ENCODE data around the gene CLEC11A. TPM values are rescaled to one million over a fixed set of nuclear protein-coding genes. Genes with fewer than 3 reads are reported as not detected.
"Not testable (repeated sequence)": the region's sequence is repeated elsewhere in the genome, so short reads cannot be mapped to it uniquely, and the experiment has no call there.

The CLEC11A gene
- total RNA-seq, 1 donor from 2014 or later, result 4.0 TPM

DNA sequence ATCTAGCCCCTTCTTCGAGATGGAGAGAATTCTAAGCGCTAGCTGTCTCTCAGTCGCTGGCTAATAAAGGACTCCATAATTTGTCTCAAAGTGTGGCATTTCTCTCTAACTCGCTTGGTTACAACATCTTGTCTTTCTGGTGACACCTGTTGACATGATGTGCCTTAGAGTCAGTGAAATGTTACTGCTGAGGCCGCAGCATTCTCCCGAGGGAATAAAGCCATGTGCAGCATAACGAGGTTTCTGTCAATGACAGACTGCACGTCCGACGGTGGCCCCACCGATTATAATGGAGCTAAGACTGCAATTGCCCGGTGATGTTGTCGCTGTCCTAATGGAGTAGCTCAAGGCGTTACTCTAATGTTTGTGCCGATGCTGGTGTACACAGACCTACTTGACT is 26.8 kb downstream of the CLEC11A start:
- H3K36me3 Mint-ChIP-seq (ENCODE audit: unreplicated experiment), result no peaks in the 10 kb centered on the region
- peak; percentile 43 for DNase-seq
- no peak overlapping the region for H3K27ac Mint-ChIP-seq (ENCODE audit: unreplicated experiment)
- H3K4me1 Mint-ChIP-seq (ENCODE audit: low read depth, unreplicated experiment), result peaks cover 3% of the 10 kb centered on the region
- H3K4me3 Mint-ChIP-seq (ENCODE audit: unreplicated experiment), result no peak overlapping the region
- H3K27me3 Mint-ChIP-seq (ENCODE audit: unreplicated experiment), result peaks cover 5% of the 10 kb centered on the region
- TF ChIP-seq, protein P1, sequence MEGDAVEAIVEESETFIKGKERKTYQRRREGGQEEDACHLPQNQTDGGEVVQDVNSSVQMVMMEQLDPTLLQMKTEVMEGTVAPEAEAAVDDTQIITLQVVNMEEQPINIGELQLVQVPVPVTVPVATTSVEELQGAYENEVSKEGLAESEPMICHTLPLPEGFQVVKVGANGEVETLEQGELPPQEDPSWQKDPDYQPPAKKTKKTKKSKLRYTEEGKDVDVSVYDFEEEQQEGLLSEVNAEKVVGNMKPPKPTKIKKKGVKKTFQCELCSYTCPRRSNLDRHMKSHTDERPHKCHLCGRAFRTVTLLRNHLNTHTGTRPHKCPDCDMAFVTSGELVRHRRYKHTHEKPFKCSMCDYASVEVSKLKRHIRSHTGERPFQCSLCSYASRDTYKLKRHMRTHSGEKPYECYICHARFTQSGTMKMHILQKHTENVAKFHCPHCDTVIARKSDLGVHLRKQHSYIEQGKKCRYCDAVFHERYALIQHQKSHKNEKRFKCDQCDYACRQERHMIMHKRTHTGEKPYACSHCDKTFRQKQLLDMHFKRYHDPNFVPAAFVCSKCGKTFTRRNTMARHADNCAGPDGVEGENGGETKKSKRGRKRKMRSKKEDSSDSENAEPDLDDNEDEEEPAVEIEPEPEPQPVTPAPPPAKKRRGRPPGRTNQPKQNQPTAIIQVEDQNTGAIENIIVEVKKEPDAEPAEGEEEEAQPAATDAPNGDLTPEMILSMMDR (IDR thresholded peaks at IDR 0.05; ENCODE audit: partially characterized antibody, unreplicated experiment), result no peak
- peaks cover 2% of the 10 kb centered on the region for H3K9me3 Mint-ChIP-seq (ENCODE audit: unreplicated experiment)

DNA sequence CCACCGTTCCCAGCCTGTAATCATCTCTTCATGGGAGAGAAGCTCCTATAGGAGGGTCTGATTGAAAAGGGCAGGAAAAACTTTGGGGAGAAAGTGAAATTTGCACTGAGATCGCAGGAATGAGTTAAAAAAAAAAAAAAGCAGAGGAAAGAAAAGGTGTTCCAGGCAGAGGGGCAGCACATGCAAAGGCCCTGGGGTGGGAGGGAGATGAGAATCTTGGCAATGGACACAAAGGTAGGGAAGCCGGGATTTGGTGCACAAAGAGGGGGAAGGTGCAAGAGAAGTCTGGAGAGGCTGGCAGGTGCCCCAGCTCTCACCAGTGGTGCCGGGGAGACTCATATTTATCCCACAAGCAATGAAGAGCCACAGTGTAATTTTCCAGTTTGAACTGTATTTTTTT is 30.7 kb downstream of the CLEC11A start:
- Mint-ChIP-seq H3K27ac (ENCODE audit: unreplicated experiment) (peak overlapping the region; percentile 12), H3K36me3 (ENCODE audit: unreplicated experiment) (no peaks in the 10 kb centered on the region), H3K27me3 (ENCODE audit: unreplicated experiment) (peaks cover 5% of the 10 kb centered on the region), H3K9me3 (ENCODE audit: unreplicated experiment) (no peaks in the 10 kb centered on the region), H3K4me3 (ENCODE audit: unreplicated experiment) (no peak overlapping the region), H3K4me1 (ENCODE audit: low read depth, unreplicated experiment) (peaks cover 3% of the 10 kb centered on the region)
- TF ChIP-seq, protein P1 (IDR thresholded peaks at IDR 0.05; ENCODE audit: partially characterized antibody, unreplicated experiment), result no peak
- no peak for DNase-seq

DNA sequence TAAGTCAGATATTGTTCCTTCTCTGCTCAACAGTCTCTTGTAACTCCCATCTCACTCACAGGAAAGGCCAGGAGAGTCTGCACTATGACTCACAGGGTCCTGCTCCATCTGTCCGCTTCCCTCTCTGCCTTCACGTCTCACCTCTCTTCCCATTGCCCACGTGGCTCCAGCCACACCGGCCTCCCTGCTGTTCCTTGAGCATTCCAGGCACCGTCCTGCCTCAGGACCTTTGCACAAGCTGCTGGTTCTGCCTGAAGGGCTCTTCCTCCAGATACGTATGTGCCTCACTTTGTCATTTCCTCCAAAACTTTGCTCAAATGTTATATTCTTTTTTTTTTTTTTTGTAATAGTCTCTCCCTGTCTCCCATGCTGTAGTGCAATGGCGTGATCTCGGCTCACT is 33.1 kb downstream of the CLEC11A start:
- H3K4me3 Mint-ChIP-seq (ENCODE audit: unreplicated experiment); DNase-seq; H3K9me3 Mint-ChIP-seq (ENCODE audit: unreplicated experiment); H3K36me3 Mint-ChIP-seq (ENCODE audit: unreplicated experiment); H3K4me1 Mint-ChIP-seq (ENCODE audit: low read depth, unreplicated experiment); H3K27me3 Mint-ChIP-seq (ENCODE audit: unreplicated experiment): not testable (repeated sequence)
- peak overlapping the region; percentile 29 for H3K27ac Mint-ChIP-seq (ENCODE audit: unreplicated experiment)

DNA sequence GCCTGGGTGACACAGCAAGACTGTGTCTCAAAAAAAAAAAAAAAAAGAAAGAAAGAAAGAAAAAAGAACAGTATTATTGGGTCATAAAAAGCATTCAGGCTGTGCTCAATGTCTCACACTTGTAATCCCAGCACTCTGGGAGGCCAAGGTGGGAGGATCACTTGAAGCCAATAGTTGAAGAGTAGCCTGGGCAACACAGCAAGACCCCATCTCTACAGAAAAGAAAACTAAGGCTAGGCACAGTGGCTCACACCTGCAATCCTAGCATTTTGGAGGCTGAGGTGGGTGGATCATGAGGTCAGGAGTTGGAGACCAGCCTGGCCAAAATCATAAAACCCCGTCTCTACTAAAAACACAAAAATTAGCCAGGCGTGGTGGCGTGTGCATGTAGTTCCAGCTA is 34.5 kb downstream of the CLEC11A start:
- not testable (repeated sequence) for H3K9me3 Mint-ChIP-seq (ENCODE audit: unreplicated experiment); DNase-seq; H3K36me3 Mint-ChIP-seq (ENCODE audit: unreplicated experiment); H3K27ac Mint-ChIP-seq (ENCODE audit: unreplicated experiment); H3K4me1 Mint-ChIP-seq (ENCODE audit: low read depth, unreplicated experiment); H3K27me3 Mint-ChIP-seq (ENCODE audit: unreplicated experiment); H3K4me3 Mint-ChIP-seq (ENCODE audit: unreplicated experiment)

DNA sequence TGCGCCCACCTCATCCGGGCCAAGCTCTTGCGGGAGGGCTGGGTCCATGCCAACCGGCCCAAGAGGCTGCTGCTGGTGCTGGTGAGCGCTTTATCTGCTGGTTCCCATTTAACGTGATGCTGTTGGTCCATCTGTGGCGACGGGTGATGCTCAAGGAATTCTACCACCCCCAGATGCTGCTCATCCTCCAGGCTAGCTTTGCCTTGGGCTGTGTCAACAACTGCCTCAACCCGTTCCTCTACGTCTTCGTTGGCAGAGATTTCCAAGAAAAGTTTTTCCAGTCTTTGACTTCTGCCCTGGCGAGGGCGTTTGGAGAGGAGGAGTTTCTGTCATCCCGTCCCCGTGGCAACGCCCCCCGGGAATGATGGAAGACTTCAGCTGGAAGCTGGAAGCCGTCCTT is 35.9 kb downstream of the CLEC11A start:
- H3K36me3 Mint-ChIP-seq (ENCODE audit: unreplicated experiment); H3K9me3 Mint-ChIP-seq (ENCODE audit: unreplicated experiment); H3K27ac Mint-ChIP-seq (ENCODE audit: unreplicated experiment); H3K4me1 Mint-ChIP-seq (ENCODE audit: low read depth, unreplicated experiment); H3K4me3 Mint-ChIP-seq (ENCODE audit: unreplicated experiment); H3K27me3 Mint-ChIP-seq (ENCODE audit: unreplicated experiment); DNase-seq: not testable (repeated sequence)

DNA sequence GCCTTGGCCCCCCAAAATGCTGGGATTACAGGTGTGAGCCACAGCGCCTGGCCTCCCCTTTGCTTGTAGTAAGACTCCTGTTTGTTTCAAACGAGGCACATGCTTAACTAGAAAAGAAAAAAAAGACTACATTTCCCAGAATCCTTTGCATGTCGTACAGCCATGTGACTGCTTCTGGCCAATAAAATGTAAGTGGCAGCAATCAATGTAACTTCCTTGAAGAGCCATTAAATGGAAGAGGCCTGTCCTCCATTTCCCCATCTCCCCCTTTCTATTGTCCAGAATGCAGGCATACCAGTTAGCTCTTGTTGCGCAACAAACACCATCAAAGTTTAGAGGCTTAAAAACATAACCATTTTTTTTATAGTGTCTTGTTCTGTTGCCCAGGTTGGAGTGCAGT is 36.7 kb downstream of the CLEC11A start:
- TF ChIP-seq, protein P1 (IDR thresholded peaks at IDR 0.05; ENCODE audit: partially characterized antibody, unreplicated experiment), result no peak
- H3K4me3 Mint-ChIP-seq (ENCODE audit: unreplicated experiment), result no peak overlapping the region
- H3K27ac Mint-ChIP-seq (ENCODE audit: unreplicated experiment), result no peak overlapping the region
- DNase-seq, result no peak
- peaks cover 10% of the 10 kb centered on the region for H3K27me3 Mint-ChIP-seq (ENCODE audit: unreplicated experiment)
- no peaks in the 10 kb centered on the region for H3K9me3 Mint-ChIP-seq (ENCODE audit: unreplicated experiment)
- peaks cover 4% of the 10 kb centered on the region for H3K4me1 Mint-ChIP-seq (ENCODE audit: low read depth, unreplicated experiment)
- H3K36me3 Mint-ChIP-seq (ENCODE audit: unreplicated experiment), result no peaks in the 10 kb centered on the region

DNA sequence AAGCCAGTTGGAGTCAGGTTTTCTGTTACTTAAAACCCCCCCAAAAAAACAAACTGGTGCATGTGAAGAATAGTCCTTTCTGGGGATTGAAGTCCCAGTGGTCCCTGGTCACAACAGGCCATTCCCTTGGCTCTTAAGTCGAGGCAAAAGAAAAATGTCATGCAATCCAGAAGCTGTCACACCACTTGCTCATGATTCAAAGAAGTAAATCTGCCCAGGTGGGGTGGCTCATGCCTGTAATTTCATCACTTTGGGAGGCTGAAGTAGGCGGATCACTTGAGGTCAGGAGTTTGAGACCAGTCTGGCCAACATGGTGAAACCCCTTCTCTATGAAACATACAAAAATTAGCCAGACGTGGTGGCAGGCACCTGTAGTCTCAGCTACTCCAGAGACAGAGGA is 38.3 kb downstream of the CLEC11A start:
- not testable (repeated sequence) for H3K27ac Mint-ChIP-seq (ENCODE audit: unreplicated experiment); H3K4me3 Mint-ChIP-seq (ENCODE audit: unreplicated experiment); H3K4me1 Mint-ChIP-seq (ENCODE audit: low read depth, unreplicated experiment); H3K9me3 Mint-ChIP-seq (ENCODE audit: unreplicated experiment); H3K36me3 Mint-ChIP-seq (ENCODE audit: unreplicated experiment); DNase-seq; H3K27me3 Mint-ChIP-seq (ENCODE audit: unreplicated experiment)

DNA sequence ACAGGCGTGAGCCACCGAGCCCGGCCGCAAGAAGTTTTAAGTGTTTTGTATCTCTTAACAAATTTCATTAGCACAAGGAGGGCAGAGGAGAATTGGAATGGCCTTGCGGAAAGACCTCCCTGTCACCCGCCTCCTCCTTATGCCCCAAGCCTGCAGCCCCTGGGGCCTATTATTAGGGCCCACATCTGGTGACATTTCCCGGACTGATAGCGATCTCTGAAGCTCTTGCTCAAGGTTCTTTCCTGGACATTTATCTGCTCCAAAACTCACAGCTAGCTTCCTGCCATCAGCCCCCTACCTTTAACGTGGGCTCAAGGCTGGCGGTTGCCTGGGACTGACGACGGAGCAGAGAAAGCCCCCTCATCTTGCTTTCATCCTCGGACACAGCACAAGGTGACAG is 40.4 kb downstream of the CLEC11A start:
- not testable (repeated sequence) for H3K36me3 Mint-ChIP-seq (ENCODE audit: unreplicated experiment); H3K4me1 Mint-ChIP-seq (ENCODE audit: low read depth, unreplicated experiment); H3K4me3 Mint-ChIP-seq (ENCODE audit: unreplicated experiment); H3K27me3 Mint-ChIP-seq (ENCODE audit: unreplicated experiment); H3K9me3 Mint-ChIP-seq (ENCODE audit: unreplicated experiment); DNase-seq
- H3K27ac Mint-ChIP-seq (ENCODE audit: unreplicated experiment), result peak overlapping the region; percentile 59
